ENCODE data around the gene NREP.
A peak's percentile ranks its signal among the peaks of the same experiment; 100 is the strongest.

Gene NREP

DNA sequence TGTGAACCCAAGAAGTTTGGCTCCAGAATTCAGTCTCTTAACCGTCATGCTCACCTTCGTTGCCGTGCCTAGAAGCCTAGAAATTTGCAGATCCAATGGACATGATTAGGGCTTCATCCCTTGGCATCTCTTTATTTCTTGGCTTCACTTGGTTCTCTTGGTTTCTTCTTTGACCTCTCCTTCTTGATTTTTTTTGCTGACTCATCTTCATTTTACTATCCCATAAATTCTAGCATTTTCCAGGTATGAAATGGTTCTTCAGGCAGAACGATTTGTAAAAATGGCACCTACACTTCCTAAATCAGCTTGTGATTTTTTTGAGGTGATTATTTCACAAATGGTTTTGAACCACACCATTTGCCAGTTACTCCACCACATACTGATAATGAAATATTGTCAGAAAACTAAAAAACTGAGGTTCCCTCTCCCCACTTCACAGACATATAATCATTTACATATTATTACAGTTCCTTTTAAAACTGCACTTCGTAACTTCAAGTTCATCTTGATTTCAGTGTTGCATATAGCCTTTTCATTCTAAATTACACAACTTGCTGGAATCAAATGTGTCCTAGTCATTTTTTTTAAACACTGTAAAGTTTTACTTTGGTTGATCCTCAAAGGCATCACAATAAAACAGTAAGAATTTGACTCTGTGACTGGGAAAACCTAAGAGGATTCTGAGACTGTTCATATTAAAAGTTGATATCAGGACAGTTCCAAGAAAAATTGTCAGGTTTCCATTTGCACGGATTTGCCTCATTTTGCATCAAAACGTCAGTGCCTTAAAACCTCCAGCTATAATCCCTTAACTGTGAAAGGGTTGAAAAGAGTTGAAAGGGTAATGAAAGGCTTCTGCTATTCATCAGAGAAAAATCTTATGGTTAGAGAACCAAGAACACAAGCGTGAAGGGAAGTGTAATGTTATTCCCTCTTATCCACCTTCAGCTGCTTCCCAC, 8.9 kb upstream of the NREP start:
- no peak for DNase-seq (ENCODE audit: low read depth)

DNA sequence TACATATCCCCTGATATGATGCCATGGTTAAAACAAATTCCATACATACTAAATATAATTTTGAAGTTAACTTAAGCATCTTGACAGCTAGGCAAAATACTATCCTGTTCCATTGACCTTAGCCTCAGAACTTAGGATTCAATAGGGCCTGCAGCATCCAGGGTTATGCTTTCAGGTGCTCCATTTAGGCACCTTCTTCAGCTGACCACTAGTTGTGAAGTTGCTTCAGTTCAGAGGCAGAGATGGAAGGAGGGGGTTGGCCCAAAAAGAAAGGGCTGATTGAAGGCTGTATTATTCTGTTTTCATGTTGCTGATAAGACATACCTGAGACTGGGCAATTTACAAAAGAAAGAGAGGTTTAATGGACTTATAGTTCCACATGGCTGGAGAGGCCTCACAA, 7.0 kb upstream of the NREP start:
- no peak for DNase-seq (ENCODE audit: low read depth)

DNA sequence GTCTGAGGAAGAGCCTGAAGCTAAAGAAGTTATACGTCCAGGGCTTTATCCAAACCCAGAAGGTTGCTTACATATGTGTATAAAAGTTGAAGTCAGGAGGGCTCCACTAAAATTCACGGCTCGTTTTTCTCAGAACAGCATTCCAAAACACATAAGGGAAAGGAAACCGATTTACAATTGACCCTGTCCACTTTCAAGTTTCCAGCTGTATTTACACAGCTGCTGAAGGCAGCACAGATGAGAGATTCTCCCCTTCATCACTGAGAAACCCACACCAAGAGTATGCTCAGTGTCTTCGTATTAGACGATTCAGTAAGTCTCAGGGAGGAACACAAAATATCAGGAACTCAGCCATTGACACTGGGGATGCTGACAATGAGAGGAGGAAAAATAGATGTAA, 5.9 kb upstream of the NREP start:
- no peak for DNase-seq (ENCODE audit: low read depth)

DNA sequence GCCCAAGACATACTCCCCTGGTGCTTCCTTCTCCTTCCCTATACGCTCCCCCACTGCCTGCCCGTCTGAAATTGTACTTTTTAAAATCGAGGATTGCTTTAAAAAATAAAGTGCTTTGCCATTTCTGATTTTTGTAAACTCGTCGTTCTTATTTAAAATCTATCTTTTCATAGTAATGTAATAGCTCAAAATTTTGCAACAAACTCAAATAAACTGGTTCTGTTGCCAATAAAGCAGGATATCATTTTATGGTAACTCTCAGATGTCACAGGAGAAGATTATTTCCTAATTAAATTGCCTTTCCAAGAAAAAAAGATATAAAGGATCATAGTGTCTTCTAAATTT, 1.3 kb upstream of the NREP start:
- DNase-seq (ENCODE audit: low read depth): no peak

DNA sequence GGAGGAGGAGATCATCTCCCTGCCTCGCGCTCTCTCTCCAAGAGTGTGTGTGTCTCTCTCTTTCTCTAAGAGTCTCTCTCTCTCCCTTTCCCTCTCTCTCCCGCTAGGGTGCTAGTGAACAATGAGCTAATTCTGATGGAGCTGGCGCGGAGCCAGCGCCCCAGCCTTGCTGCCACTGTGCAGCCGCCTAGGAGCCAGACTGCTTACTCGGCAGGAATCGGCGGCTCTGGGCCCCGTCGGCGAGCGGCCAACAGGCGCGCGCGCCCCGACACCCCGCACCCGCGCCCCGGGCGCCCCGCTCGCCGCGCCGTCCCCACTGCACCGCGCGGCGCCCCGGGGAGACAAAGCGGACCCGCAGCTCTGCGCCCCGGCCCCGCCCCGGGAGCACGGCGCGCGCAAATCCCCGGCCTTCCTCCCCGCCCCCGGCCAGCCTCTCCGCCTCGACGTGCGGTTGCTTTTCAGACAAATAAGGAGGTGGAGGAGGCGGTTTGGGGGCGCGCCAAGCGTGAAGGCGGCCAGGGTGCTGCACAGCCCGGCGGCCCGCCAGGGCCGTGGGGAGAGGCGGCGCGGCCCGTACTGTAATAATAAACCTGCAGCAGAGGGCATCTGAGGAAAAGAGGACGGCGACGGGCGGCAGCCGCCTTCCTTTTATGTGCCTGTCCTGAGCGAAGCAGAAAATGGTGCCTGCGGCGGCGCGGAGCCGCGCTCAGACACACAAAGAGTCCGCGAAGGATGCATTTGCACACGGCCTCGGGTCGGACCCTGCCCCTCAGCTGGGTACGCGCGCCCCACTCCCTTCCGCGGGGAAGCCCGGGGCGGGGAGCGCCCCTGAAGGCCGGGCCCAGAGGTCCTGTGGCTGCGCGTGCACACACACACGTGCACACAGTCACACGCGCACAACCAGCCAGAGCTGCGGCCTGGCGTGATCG, 625 bp upstream of the NREP start:
- peak; percentile 78 for DNase-seq (ENCODE audit: low read depth)

DNA sequence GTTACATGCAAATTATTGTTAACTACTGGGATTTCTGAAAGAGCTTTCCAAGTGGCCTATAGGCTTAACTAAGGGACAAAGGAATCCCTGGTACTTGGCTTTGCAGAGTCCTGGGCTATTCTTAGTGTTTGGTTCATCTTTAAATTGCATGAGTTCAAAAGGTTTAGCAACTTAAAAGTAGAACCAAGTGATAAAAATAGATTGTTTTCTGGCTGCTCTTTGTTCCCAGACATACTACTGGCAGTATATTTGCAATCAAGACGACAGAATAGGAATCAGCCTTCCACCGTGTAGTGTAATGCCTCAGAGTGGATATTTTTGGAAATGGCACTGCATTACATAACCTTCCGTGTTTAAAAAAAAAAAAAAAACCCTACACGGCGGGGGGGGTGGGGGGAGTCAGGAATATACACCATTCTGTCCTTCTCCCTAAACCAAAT, 1.0 kb downstream of the NREP start:
- DNase-seq (ENCODE audit: low read depth): no peak

DNA sequence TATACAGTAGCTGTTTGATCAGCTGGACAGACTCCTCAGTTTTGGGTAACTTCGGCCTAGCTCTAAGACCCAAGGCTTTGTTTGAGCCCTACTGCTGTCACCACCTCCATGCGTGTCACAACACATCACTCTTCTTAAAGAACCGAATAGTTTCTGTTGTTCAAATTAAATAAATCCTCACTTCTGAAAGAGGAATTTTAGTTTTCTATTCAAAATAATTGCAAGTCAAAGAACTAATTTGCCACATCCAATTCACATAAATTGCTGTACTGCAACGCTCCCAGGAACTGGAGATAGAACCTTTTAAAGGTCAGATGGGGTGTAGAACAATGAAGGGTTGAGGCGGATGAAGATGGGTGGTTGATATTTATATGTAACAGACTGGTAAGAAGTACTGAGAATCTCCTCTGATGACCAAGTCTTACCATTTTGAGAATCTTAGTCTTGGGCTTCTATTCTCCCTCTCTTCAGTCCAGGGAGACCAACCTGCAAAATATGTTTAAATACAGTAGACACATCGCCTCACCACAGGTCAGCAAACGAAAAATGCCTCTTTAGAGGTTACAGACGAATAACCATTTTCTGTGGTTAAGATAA, 1.6 kb downstream of the NREP start:
- DNase-seq (ENCODE audit: low read depth): no peak

DNA sequence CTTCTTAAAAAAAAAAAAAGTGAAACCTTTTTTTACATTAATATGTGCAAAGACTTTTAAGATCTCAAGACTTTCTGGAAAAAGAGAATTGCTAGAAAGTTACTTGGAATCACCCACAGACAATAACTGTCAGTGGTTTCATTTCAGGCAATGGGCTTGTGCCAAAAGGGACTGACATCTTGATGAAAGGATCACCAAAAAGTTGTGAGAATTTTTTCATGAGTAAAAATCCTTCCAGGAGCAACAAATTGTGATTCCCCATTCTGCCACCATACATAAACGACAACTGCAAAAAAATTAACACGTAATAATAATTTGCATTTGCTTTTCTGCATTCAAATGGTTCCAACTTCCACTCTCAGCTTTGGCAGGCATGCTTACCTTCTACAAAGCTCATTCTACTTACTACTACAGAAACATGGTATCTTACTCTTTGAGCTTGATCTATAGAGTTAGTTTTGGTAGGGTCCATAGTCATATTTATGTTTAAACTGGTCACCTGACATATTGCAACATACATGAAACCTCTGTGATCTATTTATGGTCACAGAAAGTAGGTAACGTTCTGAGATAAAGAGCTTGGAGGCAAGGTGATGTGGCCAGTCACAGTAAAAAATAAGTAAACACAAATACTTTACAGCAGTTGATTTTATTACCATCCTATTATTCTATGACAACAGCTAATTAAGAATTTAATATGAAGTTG, 3.0 kb downstream of the NREP start:
- DNase-seq (ENCODE audit: low read depth): no peak

DNA sequence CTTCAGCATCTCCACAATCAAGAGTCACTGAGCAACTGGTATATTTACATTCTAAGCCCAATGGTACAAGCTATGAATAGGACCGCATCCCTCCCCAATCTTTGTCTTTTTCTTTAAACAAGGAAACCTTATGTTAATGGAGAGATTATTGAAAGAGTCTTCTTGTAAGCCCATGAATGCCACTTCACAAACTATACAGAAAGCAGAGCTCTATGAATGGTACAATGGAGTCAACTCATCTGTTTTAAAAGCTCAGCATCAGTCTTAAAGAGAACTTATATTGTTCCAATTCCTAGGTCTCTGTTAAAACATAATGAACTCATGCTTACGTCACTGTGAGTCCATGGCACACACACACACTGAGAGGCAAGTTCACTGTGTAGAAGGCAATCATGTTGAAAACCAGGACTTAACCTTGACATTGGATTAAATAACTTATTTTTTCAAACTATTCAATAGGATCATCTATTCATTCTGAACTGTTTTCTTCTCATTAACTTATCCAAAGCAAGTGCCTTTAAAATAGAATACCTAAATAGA, 4.5 kb downstream of the NREP start:
- DNase-seq (ENCODE audit: low read depth): no peak

DNA sequence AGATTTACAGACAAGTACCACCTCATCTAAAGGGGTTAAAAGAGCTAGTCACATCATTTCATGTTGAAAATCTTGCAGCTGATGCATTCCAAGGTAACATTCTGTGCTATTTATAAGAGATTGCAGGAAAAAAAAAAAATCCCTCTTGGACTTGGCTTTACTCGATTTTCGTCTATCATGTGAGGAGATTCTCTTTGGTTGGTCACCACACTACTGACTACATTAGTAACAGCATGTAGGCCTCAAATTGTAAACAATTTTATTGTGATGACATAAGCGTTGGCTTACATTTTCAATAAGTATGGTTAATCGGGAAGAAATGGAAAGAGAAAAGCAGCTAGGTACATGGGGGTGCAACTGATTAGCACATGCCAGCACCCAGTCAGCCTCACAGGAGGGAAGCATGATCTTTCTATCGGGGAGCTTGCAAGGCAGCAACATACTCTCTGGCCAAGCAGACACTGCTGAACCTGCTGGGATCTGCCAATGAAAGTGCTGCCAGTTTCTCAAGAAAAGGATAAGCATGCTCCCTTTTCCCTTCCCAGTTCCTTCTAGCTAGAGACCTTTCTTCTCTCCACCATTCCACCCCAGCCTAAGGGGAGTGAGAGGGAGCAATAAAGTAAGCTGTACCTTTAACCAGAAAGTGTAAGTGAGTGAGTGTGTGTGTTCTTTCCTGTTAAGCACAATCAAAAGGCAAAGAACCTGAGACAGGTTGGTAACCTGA, 7.5 kb downstream of the NREP start:
- DNase-seq (ENCODE audit: low read depth): no peak

DNA sequence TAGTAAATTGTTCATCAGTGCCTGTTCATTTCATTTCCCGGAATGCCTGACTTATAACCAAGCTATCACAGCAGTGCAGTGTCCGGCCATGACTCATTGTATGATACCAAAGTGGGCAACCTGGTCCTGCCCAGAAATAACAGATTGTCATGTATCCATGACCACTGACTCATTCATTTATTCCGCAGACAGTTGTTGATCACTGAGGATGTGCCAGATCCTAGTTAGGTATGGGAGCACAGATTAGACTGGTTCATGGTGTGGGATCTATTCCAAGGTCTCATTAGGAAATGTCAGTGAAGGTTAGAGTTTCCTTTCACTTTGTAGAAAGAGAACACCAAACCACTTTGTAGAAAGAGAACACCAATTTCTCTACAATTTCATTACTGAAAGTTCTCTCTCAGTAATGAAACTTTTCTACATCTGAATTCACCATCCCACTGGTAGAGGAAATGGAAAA, 8.7 kb downstream of the NREP start:
- DNase-seq (ENCODE audit: low read depth): no peak

DNA sequence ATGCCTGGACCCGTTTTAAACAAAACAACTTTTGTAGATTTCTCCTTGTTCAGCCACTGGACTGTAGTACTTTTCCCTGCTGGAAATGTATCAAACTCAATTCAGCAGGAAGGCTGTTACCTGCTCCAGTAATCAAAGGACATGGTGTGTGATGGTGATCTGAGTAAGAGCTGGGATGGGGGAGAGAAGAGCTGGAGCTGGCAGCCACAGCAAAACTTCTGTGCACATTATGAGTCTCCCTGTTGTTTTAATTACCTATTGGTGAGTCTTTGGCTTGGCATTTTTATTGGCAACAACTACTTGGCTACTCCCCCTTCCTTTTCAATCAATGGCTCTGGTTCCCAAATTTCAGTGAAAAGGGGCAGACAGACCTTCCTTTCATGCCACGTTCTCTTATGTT, 9.7 kb downstream of the NREP start:
- no peak for DNase-seq (ENCODE audit: low read depth)

DNA sequence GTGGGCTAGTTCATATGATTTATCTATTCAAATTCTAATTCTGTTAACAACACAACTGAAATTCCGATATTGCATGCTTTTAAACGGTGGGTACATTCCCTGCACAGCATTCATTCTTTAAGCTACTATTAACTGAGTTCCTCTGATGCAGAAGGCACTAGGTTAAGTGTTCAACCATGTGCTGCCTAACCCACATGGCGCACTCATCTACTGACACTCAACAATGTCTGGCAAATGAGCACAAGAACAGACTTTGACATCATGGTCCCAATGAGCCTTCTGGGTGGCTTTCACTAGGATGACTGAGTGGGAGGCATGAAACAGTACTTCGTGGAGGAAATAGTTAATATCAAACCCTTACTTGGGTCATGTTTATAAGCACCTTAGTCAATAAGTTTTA, 10.2 kb downstream of the NREP start:
- DNase-seq (ENCODE audit: low read depth): no peak

DNA sequence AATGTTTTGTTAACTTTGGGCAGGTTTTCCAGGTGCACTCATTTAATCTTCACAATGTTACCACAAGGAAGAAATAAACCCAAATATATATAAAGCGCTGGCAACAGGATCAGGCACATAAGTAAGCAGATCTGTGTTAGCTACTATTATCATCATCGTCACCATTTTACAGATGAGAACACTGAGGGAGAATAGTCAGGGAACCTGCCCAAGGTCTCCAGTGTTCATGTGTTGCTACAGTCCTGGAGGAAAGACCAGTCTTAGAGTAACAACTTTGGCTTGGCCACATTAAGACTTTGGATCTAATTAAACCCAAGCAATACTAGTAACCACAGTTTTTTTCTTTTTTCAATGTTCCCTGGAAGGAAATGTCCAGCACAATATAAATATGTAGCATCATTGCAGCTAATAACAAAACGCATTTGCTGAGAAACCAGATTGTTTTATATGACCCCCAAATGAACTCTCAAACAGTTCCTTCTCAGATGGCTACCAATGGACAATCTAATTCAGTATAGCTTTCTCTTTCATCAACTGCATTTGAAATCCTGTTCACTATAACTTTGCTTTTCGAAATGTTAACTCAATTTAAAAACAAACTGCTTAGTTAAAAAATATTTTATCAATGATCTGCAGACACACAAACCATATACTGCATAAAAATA, 11.8 kb downstream of the NREP start:
- no peak for DNase-seq (ENCODE audit: low read depth)

DNA sequence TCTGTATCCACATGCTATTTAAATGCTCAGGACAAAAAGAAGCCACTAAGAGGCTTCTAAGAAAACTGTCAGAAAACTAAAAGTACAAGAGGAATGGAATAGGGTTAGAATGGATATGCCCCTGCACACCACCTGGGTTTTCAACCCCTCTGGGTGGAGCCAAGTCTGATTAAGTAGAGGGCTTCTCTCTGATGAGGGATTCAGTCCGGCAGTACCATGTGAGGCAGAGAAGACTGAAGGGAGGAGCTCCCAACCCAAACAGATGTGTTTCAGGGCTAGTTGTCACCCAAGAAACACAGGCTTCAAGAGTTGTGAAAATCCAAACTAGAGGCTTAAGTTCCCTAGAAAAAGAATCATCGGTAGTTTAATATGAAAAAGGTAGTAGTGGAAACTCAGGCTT, 12.5 kb downstream of the NREP start:
- no peak for DNase-seq (ENCODE audit: low read depth)

DNA sequence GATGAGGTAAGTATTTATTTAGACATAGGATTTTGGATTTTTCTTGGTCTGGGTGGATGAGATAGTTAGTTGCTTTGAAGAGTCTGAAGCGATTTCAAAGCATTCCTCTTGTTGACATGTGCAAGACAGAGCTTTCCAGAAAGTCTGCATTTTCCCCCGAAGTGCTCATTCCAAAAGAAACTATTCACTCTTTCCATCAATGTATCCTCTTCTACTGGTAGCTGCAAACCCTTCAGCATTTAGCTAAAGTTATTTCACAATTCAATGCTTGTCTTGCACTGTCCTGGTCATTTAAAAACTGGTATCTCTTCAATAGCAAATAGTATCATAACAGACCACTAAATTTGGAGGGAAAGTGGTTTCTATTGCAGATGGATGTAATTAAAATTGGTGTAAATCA, 13.0 kb downstream of the NREP start:
- DNase-seq (ENCODE audit: low read depth): no peak

DNA sequence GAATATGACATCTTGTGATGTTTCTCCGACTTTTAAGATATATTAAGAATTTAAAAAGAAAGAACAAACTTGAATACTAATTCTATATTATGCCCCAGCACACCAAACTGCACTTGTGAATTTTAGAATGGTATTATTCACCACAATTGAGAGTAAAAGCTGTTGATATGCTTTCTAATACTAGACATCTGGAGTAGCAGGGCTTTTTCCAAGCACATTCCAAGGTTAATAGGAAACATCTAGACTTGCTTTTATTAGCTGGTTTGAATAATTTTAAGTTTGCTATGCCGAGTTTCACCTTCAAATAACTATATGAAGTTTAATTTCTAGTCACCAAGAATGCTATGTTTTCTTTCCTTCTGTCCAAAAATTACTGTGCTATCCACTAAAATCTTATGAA, 13.5 kb downstream of the NREP start:
- no peak for DNase-seq (ENCODE audit: low read depth)

DNA sequence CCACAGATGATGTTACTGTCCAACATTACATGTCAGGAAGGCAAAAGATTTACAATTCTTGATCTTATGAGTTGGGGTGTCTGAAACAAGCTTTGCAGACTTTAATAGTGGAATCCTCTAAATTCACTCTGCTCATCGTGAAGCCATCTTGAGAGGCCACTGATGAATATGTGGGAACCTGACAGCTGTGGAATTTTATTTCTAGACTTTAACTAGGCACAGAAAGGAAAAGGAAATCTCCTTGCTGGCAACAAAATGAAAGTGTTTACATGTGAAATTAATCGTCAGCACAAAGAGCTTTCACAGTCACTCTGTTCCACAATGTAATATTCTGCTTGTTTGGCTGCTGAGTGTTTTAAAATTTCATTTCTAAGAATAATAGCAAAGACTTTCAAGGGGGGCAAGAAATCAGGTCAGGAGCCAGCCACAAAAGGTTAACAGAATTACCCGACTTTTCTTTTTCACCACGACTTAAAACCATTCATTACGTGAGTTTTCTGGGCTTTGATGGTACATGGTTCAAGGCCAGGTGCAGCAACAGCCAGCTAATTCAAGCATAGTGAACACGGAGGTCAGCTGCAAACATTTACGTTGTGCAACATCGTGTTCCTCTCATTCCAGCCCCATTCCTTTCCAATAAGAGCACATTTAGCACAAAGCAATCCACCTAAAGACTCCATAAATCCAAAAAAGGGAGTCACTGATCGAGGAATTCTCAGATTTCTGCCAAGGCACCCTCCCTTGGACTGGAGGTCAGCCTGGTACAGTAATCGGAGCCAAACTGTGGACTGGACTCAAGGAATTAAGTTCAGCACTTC, 14.6 kb downstream of the NREP start:
- no peak for DNase-seq (ENCODE audit: low read depth)

DNA sequence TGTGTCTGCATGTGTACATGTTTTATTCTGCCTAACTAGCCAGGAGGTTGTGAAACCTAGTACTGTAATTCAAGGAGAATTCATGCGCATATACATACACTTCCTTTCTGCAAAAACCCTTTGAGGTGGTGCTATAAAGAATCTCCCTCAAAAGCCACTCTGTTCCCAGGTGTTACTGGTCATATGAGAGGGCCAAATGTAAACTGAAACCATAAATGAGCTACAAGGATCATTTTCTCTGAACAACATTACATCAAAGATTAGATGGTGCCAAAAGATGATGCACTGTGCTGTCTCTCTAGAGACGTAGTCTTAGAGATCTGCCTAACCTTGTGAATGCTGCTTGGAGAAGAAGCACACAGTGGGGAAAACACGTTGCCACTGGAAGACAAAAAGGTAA, 15.7 kb downstream of the NREP start:
- no peak for DNase-seq (ENCODE audit: low read depth)

DNA sequence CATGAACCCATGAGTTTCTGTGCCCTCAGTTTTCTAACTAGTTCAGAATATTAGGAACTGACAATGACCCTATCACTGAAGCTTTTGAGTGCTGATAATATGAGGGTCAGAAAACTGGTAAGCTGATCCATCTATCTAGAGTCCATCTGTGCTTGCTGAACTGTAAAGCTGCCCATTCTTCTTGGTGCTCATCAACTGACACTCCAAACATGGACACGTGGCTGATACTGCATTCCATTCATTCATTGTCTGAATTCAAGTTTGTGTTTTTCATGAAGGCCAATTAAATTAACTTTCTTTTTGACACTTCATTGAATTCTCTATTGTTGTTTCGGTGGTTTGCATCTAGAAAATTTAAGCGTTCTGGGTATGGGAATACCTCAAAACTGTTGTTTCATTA, 17.6 kb downstream of the NREP start:
- no peak for DNase-seq (ENCODE audit: low read depth)
